Stimulated activated naive CD8-positive, alpha-beta T cell treated with anti-CD3 and anti-CD28 coated beads, Interleukin-15, amount 100 ng/mL, for 72 hours (primary cell): ENCODE results near the gene VASN.

ENCODE experiments used
- ATAC-seq: fragments of 150-1000 bp; cut with Tn5 transposase; 2 replicates; pipeline ENCODE4 v1.10.0; 2021; ENCODE audit warnings: mild to moderate bottlenecking, moderate library complexity
- DNase-seq, 2 donors: peaks; one replicate each; pipeline ENCODE4 v3.0.0; 2021 to 2022
- H3K27ac Mint-ChIP-seq, 2 donors: one replicate each; pipeline ENCODE4 v1.8.0; 2022; ENCODE audit warnings: mild to moderate bottlenecking in 2 of 2, mixed read lengths in 2 of 2, moderate library complexity in 2 of 2
- H3K27me3 Mint-ChIP-seq: one replicate; pipeline ENCODE4 v1.8.0; 2022; ENCODE audit warnings: mixed read lengths
- H3K4me1 Mint-ChIP-seq: one replicate; pipeline ENCODE4 v1.8.0; 2022; ENCODE audit warnings: mild to moderate bottlenecking, mixed read lengths
- H3K4me3 Mint-ChIP-seq, 2 donors: one replicate each; pipeline ENCODE4 v1.8.0; 2022; ENCODE audit warnings: mild to moderate bottlenecking in 2 of 2, mixed read lengths in 2 of 2, moderate library complexity in 1 of 2
- H3K9me3 Mint-ChIP-seq, 2 donors: one replicate each; pipeline ENCODE4 v1.8.0; 2022; ENCODE audit warnings: mixed read lengths in 2 of 2

The VASN gene

GRCh38 chr16:4371357-4372000 lies at the start of gene VASN:
VASN (plus strand) TSS chr16:4371848; CDS start chr16:4380878, 9,030 bp downstream.
- Mint-ChIP-seq H3K4me3 (peak within 1 kb of the TSS; percentile 74 to 82), H3K9me3 (no peaks in the 10 kb centered on the region), H3K4me1 (peaks cover 29% of the 10 kb centered on the region), H3K27me3 (no peaks in the 10 kb centered on the region), H3K27ac (peak within 1 kb of the TSS in 1 of 2 donors; percentile 92)
- DNase-seq (peak; percentile 62 to 67), ATAC-seq (peak; percentile 79)

- no peak overlapping the region for H3K27ac Mint-ChIP-seq
- no peaks in the 10 kb centered on the region for H3K9me3 Mint-ChIP-seq
- ATAC-seq = no peak
- no peak for DNase-seq
- peaks cover 21% of the 10 kb centered on the region for H3K4me1 Mint-ChIP-seq
- H3K27me3 Mint-ChIP-seq = peaks cover 17% of the 10 kb centered on the region
- H3K4me3 Mint-ChIP-seq = no peak overlapping the region
Measured at GRCh38 chr16:4322121-4323052, 49.3 kb upstream of the VASN start.

DNA sequence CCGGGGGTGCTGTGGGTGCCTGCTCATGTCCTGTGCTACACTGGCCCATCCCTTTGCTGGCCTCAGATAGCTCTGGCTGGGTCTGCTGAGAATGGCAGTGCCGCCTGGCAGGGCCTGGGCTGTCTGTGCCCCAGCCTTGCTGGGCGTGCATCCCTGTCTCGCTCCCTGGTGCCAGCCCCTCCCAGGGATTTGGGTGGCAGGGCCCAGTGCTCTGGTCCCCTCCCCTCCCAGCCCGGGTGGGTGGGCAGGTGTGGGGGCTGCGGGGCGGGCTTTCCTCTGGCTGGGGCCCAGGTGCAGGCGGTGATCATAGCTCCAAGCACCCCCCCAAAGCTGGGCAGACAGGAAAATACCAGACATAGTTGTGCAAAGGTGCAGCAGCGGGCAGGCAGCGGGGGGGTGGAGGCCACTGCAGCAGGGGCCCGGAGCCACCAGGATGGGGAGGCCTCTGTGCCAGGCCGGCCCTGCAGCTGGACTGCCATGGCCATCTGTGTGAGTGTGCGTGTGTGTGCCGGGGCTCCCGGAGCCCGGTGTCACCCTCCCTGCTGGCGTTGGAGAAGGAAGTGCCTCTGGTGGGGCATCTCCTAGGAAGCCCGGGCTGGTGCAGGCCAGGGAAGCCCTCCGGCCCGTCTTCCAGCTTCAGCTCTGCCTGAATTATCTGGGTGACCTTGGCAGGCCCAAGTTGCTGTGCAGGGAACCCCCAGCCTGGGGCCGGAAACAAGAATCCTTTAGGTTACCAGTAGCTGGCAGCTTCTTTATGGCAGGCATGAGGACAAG lies 48.4 kb upstream of the VASN start:
- DNase-seq = no peak
- H3K27me3 Mint-ChIP-seq = peaks cover 12% of the 10 kb centered on the region
- ATAC-seq = no peak
- no peak overlapping the region for H3K4me3 Mint-ChIP-seq
- no peak overlapping the region for H3K27ac Mint-ChIP-seq
- no peaks in the 10 kb centered on the region for H3K9me3 Mint-ChIP-seq
- H3K4me1 Mint-ChIP-seq = peaks cover 21% of the 10 kb centered on the region

DNA sequence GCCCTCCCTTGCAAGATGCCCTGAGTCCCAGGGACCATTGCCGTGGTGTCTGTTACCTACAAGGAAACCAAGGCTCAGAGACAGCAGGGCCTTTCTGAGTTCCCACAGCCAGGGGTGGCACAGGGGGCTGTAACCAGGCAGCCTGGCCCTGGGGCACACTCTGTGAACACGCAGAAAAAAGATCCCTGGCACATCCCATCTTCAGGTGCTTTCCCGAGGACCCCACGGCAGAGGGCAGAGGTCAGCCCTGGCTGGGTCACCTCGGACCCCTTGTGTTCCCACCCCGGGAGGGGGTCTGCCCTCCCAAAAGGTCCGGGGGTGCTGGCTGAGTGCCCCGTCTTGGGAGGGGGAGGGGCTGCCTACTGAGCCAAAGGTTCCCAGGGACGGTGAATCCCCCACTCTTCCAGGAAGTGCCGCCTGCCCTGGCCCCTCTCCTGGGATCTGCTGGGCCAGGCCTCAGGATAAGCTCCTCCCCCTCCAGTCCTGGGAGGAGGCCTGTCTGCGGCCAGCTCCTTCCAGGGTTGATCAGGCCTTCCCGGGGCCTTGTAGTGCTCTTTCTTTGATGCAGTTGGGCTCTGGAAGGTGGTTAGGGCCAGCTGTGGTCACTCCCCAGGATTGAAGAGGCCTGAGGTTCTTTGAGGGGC lies 47.7 kb upstream of the VASN start:
- Mint-ChIP-seq H3K9me3 (no peaks in the 10 kb centered on the region), H3K4me3 (no peak overlapping the region), H3K27me3 (peaks cover 8% of the 10 kb centered on the region), H3K27ac (no peak overlapping the region), H3K4me1 (peaks cover 20% of the 10 kb centered on the region)
- ATAC-seq (no peak), DNase-seq (no peak)

DNA sequence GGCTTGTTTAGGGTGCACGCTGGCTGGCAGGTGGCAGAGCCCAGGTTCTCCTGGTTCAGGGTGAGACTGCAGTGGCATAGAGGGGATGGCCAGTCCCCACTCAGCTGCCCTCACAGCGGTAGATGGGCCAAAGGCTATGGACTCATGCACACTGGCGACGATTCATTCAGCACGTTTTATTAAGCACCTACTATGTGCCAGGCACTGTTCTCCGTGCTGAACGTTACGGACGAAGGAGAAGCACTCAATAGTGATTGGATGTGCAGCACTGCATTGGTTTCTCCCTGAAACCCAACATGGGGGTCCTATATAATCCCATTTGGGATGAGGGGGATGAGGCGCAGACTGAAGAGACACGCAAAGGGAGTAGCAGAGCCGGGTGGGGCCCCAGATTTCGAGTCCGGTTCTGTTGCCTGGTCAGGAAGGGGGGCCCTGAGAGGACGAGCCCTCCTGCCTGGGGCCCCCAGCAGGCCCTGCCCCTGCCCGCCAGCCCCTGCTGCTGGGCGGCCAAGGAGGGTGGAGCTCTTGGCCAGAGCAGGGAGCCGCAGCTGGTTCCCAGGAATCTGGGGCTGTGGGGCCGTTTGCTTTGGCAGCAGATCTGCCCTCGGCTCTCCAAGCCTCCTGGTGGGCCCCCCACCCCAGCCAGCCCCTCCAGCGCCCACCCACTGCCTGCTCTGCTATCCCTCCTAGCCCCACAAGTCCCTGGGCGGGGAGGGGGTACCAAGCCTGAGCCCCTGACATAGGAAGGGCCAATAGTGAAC lies 47.0 kb upstream of the VASN start:
- ATAC-seq (no peak), DNase-seq (no peak)
- Mint-ChIP-seq H3K9me3 (no peaks in the 10 kb centered on the region), H3K4me1 (peaks cover 13% of the 10 kb centered on the region), H3K27ac (no peak overlapping the region), H3K27me3 (peaks cover 8% of the 10 kb centered on the region), H3K4me3 (no peak overlapping the region)

GRCh38 chr16:4325253-4325758 lies 46.3 kb upstream of the VASN start:
- H3K27ac Mint-ChIP-seq = no peak overlapping the region
- H3K9me3 Mint-ChIP-seq = no peaks in the 10 kb centered on the region
- no peak for ATAC-seq
- no peak overlapping the region for H3K4me3 Mint-ChIP-seq
- peaks cover 8% of the 10 kb centered on the region for H3K27me3 Mint-ChIP-seq
- peaks cover 9% of the 10 kb centered on the region for H3K4me1 Mint-ChIP-seq
- no peak for DNase-seq

GRCh38 chr16:4327386-4328045 lies 44.1 kb upstream of the VASN start:
- no peak for DNase-seq

GRCh38 chr16:4328046-4328781 lies 43.4 kb upstream of the VASN start:
- Mint-ChIP-seq H3K4me3 (peak overlapping the region; percentile 63 to 82), H3K27me3 (peaks cover 8% of the 10 kb centered on the region), H3K27ac (no peak overlapping the region), H3K4me1 (peaks cover 9% of the 10 kb centered on the region), H3K9me3 (no peaks in the 10 kb centered on the region)
- peak; percentile 59 to 65 for DNase-seq
- ATAC-seq = peak; percentile 77

More at GRCh38 chr16:4327386-4328045, 44.1 kb upstream of the VASN start:
- peak; percentile 48 for ATAC-seq
- H3K4me1 Mint-ChIP-seq = peaks cover 9% of the 10 kb centered on the region
- no peaks in the 10 kb centered on the region for H3K9me3 Mint-ChIP-seq
- peak overlapping the region in 1 of 2 donors; percentile 78 for H3K27ac Mint-ChIP-seq
- peak overlapping the region; percentile 63 to 82 for H3K4me3 Mint-ChIP-seq
- peaks cover 8% of the 10 kb centered on the region for H3K27me3 Mint-ChIP-seq

DNA sequence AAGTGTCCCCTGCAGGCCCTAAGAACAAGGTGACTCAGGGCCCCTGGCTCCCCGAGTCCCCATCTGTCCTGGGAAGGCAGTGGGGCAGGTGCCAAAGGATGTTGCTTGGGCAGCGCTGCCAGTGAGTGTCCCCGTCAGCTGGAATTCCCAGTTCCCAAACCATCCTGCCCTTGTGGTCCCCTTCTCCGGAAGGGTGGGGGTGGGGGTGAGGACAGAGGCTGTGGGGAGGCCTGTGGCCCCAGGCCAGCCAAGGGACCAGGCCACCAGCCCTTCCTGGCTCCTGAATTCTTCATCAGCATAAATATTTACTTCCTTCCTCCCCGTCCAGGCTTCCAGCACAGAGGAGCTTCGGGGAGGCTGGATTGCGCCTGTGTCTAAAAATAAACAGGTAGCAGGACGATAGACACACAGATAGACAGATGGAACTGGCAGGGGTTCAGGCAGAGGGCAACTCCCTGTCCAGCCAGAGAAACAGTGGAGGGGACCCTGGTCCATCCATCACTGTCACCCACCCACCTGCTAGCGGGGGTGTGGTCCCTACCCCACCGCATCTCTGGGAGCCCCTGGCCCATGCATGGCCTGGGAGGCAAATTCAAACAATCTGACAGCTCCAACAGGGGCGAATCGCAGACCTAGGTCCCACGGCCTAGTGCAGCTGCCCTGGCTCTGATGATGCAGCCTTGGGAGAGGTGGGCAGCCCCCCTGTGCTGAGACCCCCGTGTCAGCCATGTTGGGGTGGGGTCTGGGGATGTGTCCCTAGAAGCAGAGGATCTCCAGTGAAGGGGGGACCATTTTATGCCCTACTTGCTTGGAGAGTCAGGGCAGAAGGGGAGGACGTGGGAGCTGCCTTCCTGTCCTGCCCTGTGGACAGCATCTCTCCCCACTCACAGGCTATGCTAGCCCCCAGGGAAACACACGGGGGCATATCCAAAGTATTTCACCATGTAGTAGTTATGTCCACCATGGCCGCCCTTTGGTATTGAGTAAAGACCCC lies 42.6 kb upstream of the VASN start:
- DNase-seq (no peak), ATAC-seq (no peak)
- Mint-ChIP-seq H3K9me3 (no peaks in the 10 kb centered on the region), H3K4me1 (peaks cover 9% of the 10 kb centered on the region), H3K27me3 (peaks cover 8% of the 10 kb centered on the region), H3K27ac (peak overlapping the region in 1 of 2 donors; percentile 31), H3K4me3 (no peak overlapping the region)

DNA sequence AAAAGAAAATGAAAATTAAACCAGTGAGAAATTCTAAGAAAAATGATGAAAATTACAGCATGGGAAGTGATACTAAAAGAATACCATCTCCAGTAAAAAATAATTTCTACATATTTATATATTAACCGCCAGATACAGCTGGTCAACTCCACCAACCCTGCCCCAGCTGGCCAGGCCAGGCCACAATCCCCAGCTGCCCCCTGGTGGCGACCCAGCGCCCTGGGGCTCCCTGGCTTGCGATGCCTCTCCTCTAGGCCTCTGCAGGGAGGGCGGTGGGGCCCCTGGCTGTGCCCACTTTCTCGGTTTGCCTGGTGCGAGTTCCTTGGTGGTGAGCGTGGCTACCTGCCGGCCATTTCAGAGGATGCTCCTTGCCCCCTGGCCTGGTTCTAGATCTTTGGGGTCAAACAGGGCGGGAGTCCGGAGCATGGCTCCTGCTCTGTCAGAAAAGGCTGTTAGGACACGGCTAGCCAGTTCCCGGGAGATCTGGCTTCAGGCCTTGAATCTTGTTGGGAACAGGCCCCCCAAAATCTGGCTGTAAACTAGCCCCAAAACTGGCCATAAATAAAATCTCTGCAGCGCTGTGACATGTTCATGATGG lies 41.3 kb upstream of the VASN start:
- H3K27me3 Mint-ChIP-seq = peaks cover 8% of the 10 kb centered on the region
- no peaks in the 10 kb centered on the region for H3K9me3 Mint-ChIP-seq
- H3K27ac Mint-ChIP-seq = no peak overlapping the region
- ATAC-seq (peak; percentile 70), DNase-seq (peak; percentile 73 to 75)
- H3K4me3 Mint-ChIP-seq = no peak overlapping the region
- H3K4me1 Mint-ChIP-seq = peaks cover 9% of the 10 kb centered on the region

- no peak overlapping the region for H3K4me3 Mint-ChIP-seq
- peaks cover 8% of the 10 kb centered on the region for H3K27me3 Mint-ChIP-seq
- no peak overlapping the region for H3K27ac Mint-ChIP-seq
- no peaks in the 10 kb centered on the region for H3K9me3 Mint-ChIP-seq
- peaks cover 9% of the 10 kb centered on the region for H3K4me1 Mint-ChIP-seq
- no peak for DNase-seq
- ATAC-seq = no peak
Measured at GRCh38 chr16:4332083-4332482, 39.6 kb upstream of the VASN start.

DNA sequence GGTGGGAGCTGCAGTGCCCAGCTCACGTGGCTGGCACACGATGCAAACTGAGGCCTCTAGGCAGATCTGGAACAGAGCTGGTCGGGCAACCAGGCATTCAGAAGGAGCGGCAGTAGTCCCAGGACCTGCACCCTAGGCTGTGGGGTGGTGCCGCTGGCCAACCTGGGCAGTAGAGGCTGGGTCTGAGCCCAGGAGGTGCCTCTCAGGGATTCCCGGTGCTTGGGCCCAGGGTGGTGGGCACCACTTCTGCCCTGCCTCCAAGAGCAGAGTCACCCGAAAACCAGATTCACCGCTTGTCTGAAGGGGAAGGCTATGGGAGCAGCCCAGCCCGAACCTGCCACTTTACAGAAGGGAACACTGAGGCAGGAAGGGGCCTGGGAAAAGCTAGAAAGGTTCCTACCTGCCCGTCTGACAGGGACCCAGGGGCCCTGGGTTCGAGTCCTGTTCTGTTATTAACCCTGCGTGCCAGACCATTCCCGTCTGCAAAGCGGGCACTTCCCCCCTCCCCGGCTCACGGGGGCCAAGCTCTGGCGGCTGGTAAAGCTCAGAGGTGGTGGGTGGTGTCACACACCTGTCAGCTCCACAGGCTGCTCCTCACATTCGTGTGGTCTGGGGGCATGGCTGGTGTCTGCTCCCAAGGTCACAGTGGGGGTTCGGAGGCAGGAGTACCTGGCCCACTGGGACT lies 38.9 kb upstream of the VASN start:
- H3K4me3 Mint-ChIP-seq = no peak overlapping the region
- peaks cover 8% of the 10 kb centered on the region for H3K27me3 Mint-ChIP-seq
- H3K9me3 Mint-ChIP-seq = no peaks in the 10 kb centered on the region
- ATAC-seq (no peak), DNase-seq (no peak)
- peaks cover 9% of the 10 kb centered on the region for H3K4me1 Mint-ChIP-seq
- H3K27ac Mint-ChIP-seq = peak overlapping the region in 1 of 2 donors; percentile 63
